Aorta (tissue), 5 donors: ENCODE results near the gene ARL3. TPM values are rescaled to one million over a fixed set of nuclear protein-coding genes. Genes with fewer than 3 reads are reported as not detected.

Experiments
- ATAC-seq: fragments of 200-7000 bp; cut with Tn5 transposase; one replicate; pipeline ENCODE4 v1.9.1; 2022; ENCODE audit warnings: moderate library complexity; ENCODE audit not compliant: low FRiP score
- DNase-seq, 2 donors: peaks; one replicate each; pipeline ENCODE4 v3.0.0-alpha.2; 2020
- H3K27ac ChIP-seq, 2 donors: one replicate each; pipeline ENCODE4 v1.5.1; 2013; ENCODE audit warnings: low read length in 2 of 2, mild to moderate bottlenecking in 2 of 2, moderate library complexity in 2 of 2, control low read depth in 1 of 2, inconsistent platforms in 1 of 2, low read depth in 1 of 2
- H3K27me3 ChIP-seq, 2 donors: one replicate each; pipeline ENCODE4 v1.6.1; 2013; ENCODE audit warnings: control low read depth in 1 of 2, low read length in 1 of 2, mild to moderate bottlenecking in 1 of 2, moderate library complexity in 1 of 2; ENCODE audit not compliant: insufficient read depth in 2 of 2, control insufficient read depth in 1 of 2
- H3K36me3 ChIP-seq, 2 donors: one replicate each; pipeline ENCODE4 v1.6.1; 2013; ENCODE audit warnings: control low read depth in 1 of 2, low read length in 1 of 2, mild to moderate bottlenecking in 1 of 2; ENCODE audit not compliant: insufficient read depth in 2 of 2, control insufficient read depth in 1 of 2
- H3K4me1 ChIP-seq, 2 donors: one replicate each; pipeline ENCODE4 v1.6.1; 2013; ENCODE audit warnings: low read length in 2 of 2, control low read depth in 1 of 2, mild to moderate bottlenecking in 1 of 2, moderate library complexity in 1 of 2; ENCODE audit not compliant: insufficient read depth in 2 of 2, control insufficient read depth in 1 of 2
- H3K4me3 ChIP-seq, 2 donors: one replicate each; pipeline ENCODE4 v1.5.1; 2013; ENCODE audit warnings: low read length in 2 of 2, control low read depth in 1 of 2, mild to moderate bottlenecking in 1 of 2
- H3K9me3 ChIP-seq: one replicate; pipeline ENCODE4 v1.6.1; 2013; ENCODE audit warnings: mild to moderate bottlenecking, low read length; ENCODE audit not compliant: control insufficient read depth
- WGBS, 2 donors: extraction: QIAGEN DNeasy Blood & Tissue Kit; methylation state at CpG; one replicate each; pipeline ENCODE4 v1.1.7; 2013; 5-methylcytosine and 5-hydroxymethylcytosine counted together
- intact Hi-C, 2 donors: fragments of 100-400 bp; cut with DNase I; formaldehyde crosslinking; loops; one replicate each; pipeline versions ENCODE4 v1.14.2 to v1.15.0; 2022
- polyA plus RNA-seq, 2 donors: library from polyadenylated mRNA; stranded (reverse); fragments of 200-250 nt; gene quantifications; one replicate each; pipeline ENCODE4 v1.2.3, GENCODE V29; 2013
- total RNA-seq, 2 donors: library from RNA; stranded (reverse); fragmentation: NEBNext Ultra II Directional; extraction: Animal tissue kit (Norgen Biotek cat#: 25700); gene quantifications; one replicate each; pipeline ENCODE4 v1.2.1, GENCODE V29; 2021
- donor health status: healthy with polysubstance abuse.
- donor health status: Bipolar disorder and iron deficiency.
- donor health status: DM: no; HTN: no; CAD: no.
- donor health status: DM: no; HTN: no; CAD: no.
- donor health status: DM: yes; HTN: yes; CAD: no.

The ARL3 gene
- total and polyA plus RNA-seq, 4 donors: 8.2 to 18.9 (median 13.0) TPM

DNA sequence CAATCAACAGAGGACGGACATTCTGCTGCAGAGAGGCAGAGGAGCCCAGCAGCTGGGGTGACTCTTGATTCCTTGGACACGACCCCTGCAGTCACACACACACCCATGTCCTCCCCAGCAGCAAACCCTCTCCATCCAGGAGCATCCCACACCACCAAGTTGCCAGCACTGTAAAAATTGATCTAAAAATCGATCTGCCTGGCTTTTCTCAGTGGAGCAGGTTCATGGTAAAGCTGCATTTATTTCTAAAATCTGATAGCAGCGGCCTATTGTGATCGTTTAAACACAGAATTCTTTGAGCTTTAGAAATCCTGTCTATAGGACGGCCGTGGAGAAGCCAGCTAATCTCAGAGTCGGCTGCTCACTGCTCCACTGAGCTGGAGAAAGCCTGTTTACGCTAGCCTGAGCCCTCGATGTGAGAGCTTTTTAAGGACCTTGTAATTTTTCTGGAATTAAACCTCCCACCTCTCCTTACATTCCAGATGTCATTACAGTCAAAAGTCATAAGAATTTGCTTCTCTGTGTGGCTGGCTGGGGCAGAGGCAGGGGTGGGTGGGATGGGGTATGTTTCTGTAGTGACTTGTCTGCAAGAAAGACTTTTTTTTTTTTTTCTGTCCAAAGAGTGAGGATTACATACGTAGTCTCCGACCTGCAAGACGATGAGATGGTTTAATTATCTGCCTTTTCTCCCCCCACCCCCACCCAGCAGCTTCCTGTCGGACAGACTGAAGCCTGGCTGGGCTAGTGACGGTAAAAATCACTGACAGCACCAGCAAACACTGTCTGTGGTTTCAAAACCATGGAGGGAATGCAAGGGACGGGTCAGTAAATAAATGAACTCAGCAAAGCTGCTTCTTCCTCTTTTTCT lies 38.3 kb downstream of the ARL3 start:
- Histone ChIP-seq H3K27ac (peak overlapping the region in 1 of 2 donors; percentile 18), H3K9me3 (no peaks in the 10 kb centered on the region), H3K36me3 (no peaks in the 10 kb centered on the region), H3K27me3 (no peaks in the 10 kb centered on the region), H3K4me1 (peaks cover 0 to 3% of the 10 kb centered on the region in 2 donors), H3K4me3 (no peak overlapping the region)
- 23 to 29% methylated on average over 16 of the region's 16 CpGs for WGBS, 2 donors
- ATAC-seq (no peak), DNase-seq (peak; percentile 41 to 76)
- intact Hi-C loops: loop anchor here in 1 of 2 donors (2.0 to 5.0 kb wide), 2 partner anchors 29 to 36 kb away; partner anchors contain the start of genes ARL3 and SFXN2

DNA sequence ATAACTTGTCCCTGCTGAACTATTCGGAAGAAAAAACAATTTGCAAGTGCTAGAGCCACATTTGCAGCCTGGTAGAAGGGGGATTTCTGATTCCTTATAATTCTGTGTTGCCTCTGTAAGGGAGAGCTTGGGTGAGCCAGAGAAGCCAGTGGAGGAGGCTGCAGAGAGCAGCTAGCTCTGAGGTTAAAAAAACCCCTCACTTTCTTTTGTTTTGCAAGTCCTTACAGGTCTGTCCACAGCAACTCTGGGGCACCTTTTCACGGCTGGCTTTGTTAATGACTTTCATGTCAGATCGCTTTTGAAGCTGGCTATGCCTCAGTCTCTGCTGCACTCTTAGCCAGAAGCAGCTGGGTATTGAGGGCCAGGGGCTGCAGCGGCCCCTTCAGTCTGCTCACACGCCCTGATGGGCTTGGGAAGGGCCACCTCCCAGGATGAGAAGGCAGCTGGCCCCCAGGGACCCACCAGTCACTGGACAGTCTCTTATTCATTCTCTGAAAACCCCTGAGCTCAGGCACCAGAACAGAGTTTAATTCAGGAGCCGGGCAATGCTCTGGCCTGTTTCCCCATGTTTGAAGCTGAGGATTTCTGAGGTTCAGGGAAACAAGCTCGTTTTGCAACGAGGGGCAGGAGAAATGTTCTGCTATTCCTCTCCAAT lies 39.1 kb downstream of the ARL3 start:
- WGBS, 2 donors: 19 to 26% methylated on average over 8 of the region's 8 CpGs
- H3K4me3 ChIP-seq: no peak overlapping the region
- peaks cover 0 to 3% of the 10 kb centered on the region in 2 donors for H3K4me1 ChIP-seq
- H3K27me3 ChIP-seq: no peaks in the 10 kb centered on the region
- no peaks in the 10 kb centered on the region for H3K9me3 ChIP-seq
- intact Hi-C loops: loop anchor here in 1 of 2 donors (2.0 to 5.0 kb wide), 2 partner anchors 28 to 37 kb away; partner anchors contain the start of genes ARL3 and SFXN2
- DNase-seq (peak in 1 of 2 donors; percentile 63), ATAC-seq (no peak)
- no peaks in the 10 kb centered on the region for H3K36me3 ChIP-seq
- peak overlapping the region in 1 of 2 donors; percentile 18 for H3K27ac ChIP-seq

DNA sequence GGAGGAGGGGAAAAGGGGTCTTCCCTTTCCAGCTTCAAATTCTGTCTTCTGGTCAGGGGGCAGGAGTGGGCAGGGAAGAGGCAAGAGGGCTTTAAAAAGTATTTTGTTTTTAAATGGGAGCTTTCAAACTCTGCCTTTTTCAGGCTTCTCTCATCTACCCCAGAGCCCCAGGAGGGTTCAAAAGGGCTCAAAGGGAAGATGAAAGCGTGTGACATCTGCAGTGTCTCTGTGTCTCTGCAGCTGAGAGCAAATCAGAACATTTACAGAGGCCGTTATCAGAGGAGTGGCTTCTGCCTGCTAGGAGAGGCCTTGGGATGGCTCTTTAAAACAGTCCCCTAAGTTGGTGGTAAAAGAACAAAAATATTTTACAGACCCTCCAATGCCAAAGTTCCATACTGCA lies 39.6 kb downstream of the ARL3 start:
- Histone ChIP-seq H3K27ac (peak overlapping the region; percentile 18 to 19), H3K27me3 (no peaks in the 10 kb centered on the region), H3K9me3 (no peaks in the 10 kb centered on the region), H3K4me1 (peaks cover 0 to 3% of the 10 kb centered on the region in 2 donors), H3K4me3 (peak overlapping the region in 1 of 2 donors; percentile 9), H3K36me3 (no peaks in the 10 kb centered on the region)
- 23 to 29% methylated on average over 2 of the region's 2 CpGs for WGBS, 2 donors
- ATAC-seq (no peak), DNase-seq (no peak)
- intact Hi-C loops: loop anchor here in 1 of 2 donors (2.0 kb wide), 1 partner anchor 28 kb away; no protein-coding TSS in a partner anchor

DNA sequence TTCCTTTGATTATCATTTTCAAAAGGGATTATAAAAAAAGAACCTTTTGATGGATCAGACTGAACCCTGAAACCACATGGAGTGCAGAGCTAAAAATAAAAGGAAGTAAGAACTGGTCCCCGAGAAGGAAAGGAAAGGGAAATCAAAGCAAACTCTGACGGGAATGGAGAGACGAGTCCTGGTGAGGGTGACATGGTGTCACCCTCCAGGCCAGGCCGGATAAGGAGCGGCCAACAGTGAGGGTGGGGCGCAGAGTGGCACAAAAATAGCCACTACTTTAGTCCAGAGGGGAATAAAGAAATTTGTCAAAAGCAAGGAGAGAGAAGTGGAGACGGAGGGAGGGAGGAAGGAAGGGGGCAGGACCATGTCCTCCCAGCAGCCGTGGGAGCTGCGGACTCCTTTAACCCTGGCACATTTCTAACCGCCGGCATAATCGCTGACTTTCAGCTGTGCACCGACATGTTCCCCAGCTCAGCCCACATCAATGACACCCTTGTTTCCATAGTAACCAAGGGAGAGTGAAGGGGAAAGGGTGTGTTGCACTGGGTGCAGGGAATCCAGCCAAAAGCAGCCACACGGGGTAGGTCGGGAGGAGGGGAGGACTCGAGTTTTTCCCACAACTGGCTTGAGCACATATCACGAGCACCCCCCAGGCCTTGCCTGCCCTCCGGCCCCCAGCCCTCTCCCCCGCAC lies 40.2 kb downstream of the ARL3 start:
- Histone ChIP-seq H3K36me3 (no peaks in the 10 kb centered on the region), H3K9me3 (no peaks in the 10 kb centered on the region), H3K4me3 (peak overlapping the region in 1 of 2 donors; percentile 9), H3K4me1 (peaks cover 0 to 3% of the 10 kb centered on the region in 2 donors), H3K27me3 (no peaks in the 10 kb centered on the region), H3K27ac (peak overlapping the region; percentile 18 to 19)
- intact Hi-C loops: loop anchor here in 1 of 2 donors (2.0 kb wide), 1 partner anchor 27 kb away; no protein-coding TSS in a partner anchor
- DNase-seq (peak; percentile 84 to 85), ATAC-seq (peak; percentile 79)
- 1% methylated on average over 19 of the region's 19 CpGs for WGBS, 2 donors

DNA sequence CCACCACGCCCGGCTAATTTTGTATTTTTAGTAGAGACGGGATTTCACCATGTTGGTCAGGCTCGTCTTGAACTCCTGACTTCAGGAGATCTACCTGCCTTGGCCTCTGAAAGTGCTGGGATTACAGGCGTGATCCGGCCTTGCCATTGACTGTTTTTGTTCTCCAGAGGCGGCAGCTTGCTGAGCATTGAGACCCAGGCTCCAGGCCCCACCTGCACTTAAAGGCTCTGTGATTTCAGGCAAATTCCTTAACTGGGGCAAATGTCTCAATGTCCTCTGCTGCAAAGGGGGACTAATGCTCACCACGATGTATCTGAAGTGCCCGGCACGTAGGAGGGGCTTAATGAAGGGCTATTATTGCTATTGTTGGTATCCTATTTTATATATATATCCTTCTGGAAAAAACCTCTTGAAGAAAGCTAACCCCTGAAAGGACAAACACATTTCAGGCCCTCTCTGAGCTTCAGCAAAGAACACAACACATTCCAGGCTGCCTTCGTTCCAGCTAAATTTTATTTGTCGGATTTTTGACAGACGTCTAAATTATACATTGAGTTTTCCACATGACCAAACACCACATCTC lies 40.9 kb downstream of the ARL3 start:
- DNase-seq (peak in 1 of 2 donors; percentile 24), ATAC-seq (no peak)
- WGBS, 2 donors: 56% methylated on average over 13 of the region's 13 CpGs
- intact Hi-C loops: no loop called here
- H3K36me3 ChIP-seq: no peaks in the 10 kb centered on the region
- peak overlapping the region; percentile 19 to 60 for H3K27ac ChIP-seq
- H3K4me3 ChIP-seq: no peak overlapping the region
- H3K4me1 ChIP-seq: peaks cover 0 to 3% of the 10 kb centered on the region in 2 donors
- no peaks in the 10 kb centered on the region for H3K27me3 ChIP-seq
- no peaks in the 10 kb centered on the region for H3K9me3 ChIP-seq

DNA sequence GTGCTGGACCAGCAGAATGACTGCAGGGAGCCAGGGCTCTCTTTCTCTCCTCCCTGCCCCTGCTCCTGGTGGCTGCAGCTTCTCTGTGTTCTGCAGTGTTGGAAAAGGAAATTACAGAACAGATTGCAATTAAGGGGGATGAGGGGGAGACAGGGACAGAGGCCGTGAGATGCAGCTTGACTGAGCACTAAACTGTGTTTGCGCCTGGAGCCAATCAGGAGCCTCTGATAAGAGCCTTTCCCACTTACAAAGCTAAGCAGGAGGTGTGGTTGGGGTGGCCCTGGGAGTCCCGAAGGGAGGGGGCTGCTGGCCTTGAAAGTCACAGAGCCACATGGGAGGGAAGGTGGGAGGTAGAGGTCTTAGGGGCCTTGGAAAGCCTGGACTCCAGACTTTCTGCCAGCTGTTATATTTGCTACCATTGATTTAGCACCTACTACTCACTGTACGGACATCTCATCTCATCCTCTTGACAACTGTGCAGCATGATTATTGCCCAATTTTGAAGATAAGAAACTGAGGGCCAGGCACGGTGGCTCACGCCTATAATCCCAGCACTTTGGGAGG lies 43.2 kb downstream of the ARL3 start:
- no peak for ATAC-seq
- H3K4me1 ChIP-seq: peaks cover 0 to 3% of the 10 kb centered on the region in 2 donors
- H3K27ac ChIP-seq: no peak overlapping the region

DNA sequence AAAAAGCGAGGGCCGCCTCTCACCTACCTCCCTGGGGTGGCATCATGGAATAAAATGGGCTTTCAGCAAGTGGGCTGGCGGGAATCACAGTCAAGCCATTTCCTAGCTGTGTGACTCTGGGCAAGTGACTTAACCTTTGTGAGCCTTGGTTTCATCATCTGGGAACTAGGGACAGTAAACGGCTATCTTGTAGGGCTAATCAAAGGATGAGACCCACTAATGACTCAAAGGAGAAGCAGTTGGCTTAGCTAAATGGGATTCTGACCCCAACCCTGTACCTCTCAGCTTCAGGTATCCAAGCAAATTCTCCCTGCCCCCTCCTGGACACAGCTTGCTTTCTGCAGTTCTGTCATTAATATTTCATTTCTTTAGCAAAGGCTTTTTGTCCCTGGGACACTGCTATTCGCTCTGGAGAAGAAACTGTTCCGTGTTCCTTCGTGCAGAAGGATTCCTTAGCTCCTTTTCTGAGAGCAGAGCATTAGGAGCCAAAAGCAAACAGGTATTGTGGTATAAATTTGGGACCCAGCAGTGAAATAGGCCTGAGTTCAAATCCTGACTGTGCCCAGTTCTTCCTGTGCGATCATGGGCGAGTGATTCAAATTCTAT lies 44.0 kb downstream of the ARL3 start:
- intact Hi-C loops: no loop called here
- peaks cover 0 to 3% of the 10 kb centered on the region in 2 donors for H3K4me1 ChIP-seq
- H3K36me3 ChIP-seq: no peaks in the 10 kb centered on the region
- no peak for ATAC-seq
- WGBS, 2 donors: 92 to 94% methylated on average over 9 of the region's 9 CpGs
- no peak for DNase-seq
- H3K4me3 ChIP-seq: no peak overlapping the region
- H3K27me3 ChIP-seq: no peaks in the 10 kb centered on the region
- no peaks in the 10 kb centered on the region for H3K9me3 ChIP-seq
- H3K27ac ChIP-seq: no peak overlapping the region

More for the DNA sequence above, 43.2 kb downstream of the ARL3 start:
- Histone ChIP-seq H3K36me3 (no peaks in the 10 kb centered on the region), H3K9me3 (no peaks in the 10 kb centered on the region), H3K27me3 (no peaks in the 10 kb centered on the region), H3K4me3 (no peak overlapping the region)
- WGBS, 2 donors: 80 to 83% methylated on average over 6 of the region's 6 CpGs
- peak in 1 of 2 donors; percentile 38 for DNase-seq
- intact Hi-C loops: no loop called here
